OCI-LY1 (cell line): ENCODE results near the gene FAN1.

Experiments
- H2AFZ ChIP-seq: fragments of 200-600 bp; sonication (generic), shearing (Covaris generic); 2 replicates; pipeline ENCODE4 v1.6.0; 2014; ENCODE audit warnings: antibody characterized with exemption, mild to moderate bottlenecking, low read length
- H3F3A ChIP-seq: fragments of 200-600 bp; sonication (generic), shearing (Covaris generic); 2 replicates; pipeline ENCODE4 v1.6.0; 2014; ENCODE audit warnings: mild to moderate bottlenecking, antibody characterized with exemption, low read length, moderate library complexity; ENCODE audit not compliant: insufficient read depth
- H3K27ac ChIP-seq: fragments of 200-600 bp; sonication (generic); 2 replicates; pipeline ENCODE4 v1.5.1; 2014; ENCODE audit warnings: low read length, mixed run types, mild to moderate bottlenecking, low read depth; ENCODE audit not compliant: poor library complexity, severe bottlenecking
- H3K27me3 ChIP-seq: fragments of 200-600 bp; sonication (generic); 2 replicates; pipeline ENCODE4 v1.6.0; 2014; ENCODE audit warnings: antibody characterized with exemption, mild to moderate bottlenecking, low read length, moderate library complexity; ENCODE audit not compliant: insufficient read depth
- H3K36me3 ChIP-seq: fragments of 200-600 bp; sonication (generic); 2 replicates; pipeline ENCODE4 v1.6.1; 2014; ENCODE audit warnings: mild to moderate bottlenecking, antibody characterized with exemption, low read length, moderate library complexity, mixed read lengths; ENCODE audit not compliant: insufficient read depth
- H3K4me1 ChIP-seq: fragments of 200-600 bp; sonication (generic); 2 replicates; pipeline ENCODE4 v1.5.1; 2014; ENCODE audit warnings: mild to moderate bottlenecking, low read length, moderate library complexity; ENCODE audit not compliant: insufficient read depth, severe bottlenecking
- H3K4me2 ChIP-seq: fragments of 200-600 bp; sonication (generic), shearing (Covaris generic); 2 replicates; pipeline ENCODE4 v1.6.1; 2014; ENCODE audit warnings: low read length
- H3K4me3 ChIP-seq: fragments of 200-600 bp; sonication (generic); 2 replicates; pipeline ENCODE4 v1.5.1; 2014; ENCODE audit warnings: low read length, low read depth, mild to moderate bottlenecking, mixed read lengths; ENCODE audit not compliant: poor library complexity, severe bottlenecking
- H3K79me2 ChIP-seq: fragments of 200-600 bp; shearing (Covaris generic); 2 replicates; pipeline ENCODE4 v1.6.1; 2016; ENCODE audit warnings: mixed run types, low read length, mixed read lengths; ENCODE audit not compliant: insufficient read depth
- H3K9ac ChIP-seq: fragments of 200-600 bp; sonication (generic), shearing (Covaris generic); 2 replicates; pipeline ENCODE4 v1.6.1; 2014; ENCODE audit warnings: mild to moderate bottlenecking, low read length, mixed read lengths
- H3K9me2 ChIP-seq: fragments of 200-600 bp; sonication (generic), shearing (Covaris generic); 2 replicates; pipeline ENCODE4 v1.6.1; 2014; ENCODE audit warnings: low read depth, mild to moderate bottlenecking, low read length, mixed read lengths
- H3K9me3 ChIP-seq: fragments of 200-600 bp; shearing (Covaris generic); 2 replicates; pipeline ENCODE4 v1.6.1; 2014; ENCODE audit warnings: low read length, mixed read lengths
- H4K20me1 ChIP-seq: fragments of 200-600 bp; sonication (generic), shearing (Covaris generic); 2 replicates; pipeline ENCODE4 v1.6.0; 2016; ENCODE audit warnings: mild to moderate bottlenecking, low read length; ENCODE audit not compliant: insufficient read depth
- EZH2 ChIP-seq: fragments of 200-600 bp; sonication (generic), shearing (Covaris generic); IDR thresholded peaks from 2 replicates; pipeline ENCODE4 v1.8.0; 2017; ENCODE audit warnings: borderline replicate concordance, mixed run types, mild to moderate bottlenecking, antibody characterized with exemption, low read length, moderate library complexity, mixed read lengths
- TF ChIP-seq, protein P1 (sequence below): fragments of 200-600 bp; sonication (generic), shearing (Covaris generic); IDR thresholded peaks from 2 replicates; pipeline ENCODE4 v1.5.1; 2017; ENCODE audit warnings: mild to moderate bottlenecking, antibody characterized with exemption, low read length, moderate library complexity, mixed read lengths

FAN1 gene

DNA sequence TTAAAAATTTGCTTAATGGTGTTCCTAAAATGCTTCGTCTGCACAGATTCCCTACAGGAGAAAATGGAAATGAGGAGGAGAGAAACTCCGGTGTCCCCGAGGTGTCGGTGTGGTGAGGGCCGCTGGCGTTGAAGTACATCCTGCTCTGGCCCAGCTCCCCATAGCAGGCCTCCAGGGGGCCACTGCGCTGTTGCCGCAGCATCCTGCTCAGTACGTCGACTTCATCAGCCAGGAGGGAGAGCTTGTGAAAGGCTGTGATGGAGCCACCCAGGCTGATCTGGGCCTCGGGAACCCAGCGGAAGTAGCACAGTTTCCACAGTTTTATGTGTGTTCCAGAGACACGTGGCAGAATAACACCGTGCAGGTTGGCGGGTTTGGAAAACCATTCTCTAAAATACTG lies 37.8 kb downstream of the FAN1 start:
- Histone ChIP-seq H3F3A (no peaks in the 10 kb centered on the region), H3K9me3 (no peaks in the 10 kb centered on the region), H3K4me3 (no peak overlapping the region), H3K4me1 (no peaks in the 10 kb centered on the region), H4K20me1 (no peaks in the 10 kb centered on the region), H3K27ac (no peak overlapping the region), H3K27me3 (no peaks in the 10 kb centered on the region), H3K36me3 (peaks cover 96% of the 10 kb centered on the region), H2AFZ (no peak overlapping the region), H3K79me2 (no peaks in the 10 kb centered on the region), H3K9ac (no peak overlapping the region), H3K9me2 (no peaks in the 10 kb centered on the region), H3K4me2 (no peak overlapping the region)
- TF ChIP-seq EZH2: no peak

DNA sequence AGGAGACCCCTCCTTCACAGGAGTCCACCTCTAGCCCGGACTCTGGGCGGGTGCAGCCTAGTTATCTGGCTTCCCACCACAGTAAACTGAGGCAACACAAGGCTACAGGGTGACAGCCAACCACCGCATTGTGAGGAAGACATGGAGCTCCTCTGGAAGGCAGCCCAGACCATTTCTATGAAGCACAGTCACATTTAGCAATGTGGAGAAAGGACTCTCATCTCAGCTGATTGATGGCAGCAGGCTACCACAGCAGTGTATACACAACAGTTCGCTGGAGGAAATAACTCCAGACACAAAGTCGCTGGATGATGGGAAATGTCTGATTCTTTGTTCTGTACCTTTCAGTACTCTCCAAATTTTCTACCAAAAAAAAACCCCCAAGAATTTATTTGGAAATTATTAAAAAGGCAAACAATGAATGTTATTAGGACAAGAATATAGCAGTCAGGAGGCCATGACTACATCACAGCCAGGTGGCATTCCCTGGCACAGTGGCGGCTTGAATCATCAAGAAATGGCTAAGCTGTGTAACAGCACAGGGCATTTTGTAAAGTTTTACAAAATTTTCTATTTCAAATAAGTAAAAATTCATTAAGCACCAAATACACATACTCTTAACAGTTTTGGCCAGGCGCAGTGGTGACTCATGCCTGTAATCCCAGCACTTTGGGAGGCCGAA lies 40.1 kb downstream of the FAN1 start:
- Histone ChIP-seq H3K9me2 (no peaks in the 10 kb centered on the region), H4K20me1 (no peaks in the 10 kb centered on the region), H3K4me1 (no peaks in the 10 kb centered on the region), H3K27ac (no peak overlapping the region), H3K27me3 (no peaks in the 10 kb centered on the region), H3K9me3 (no peaks in the 10 kb centered on the region), H3K79me2 (no peaks in the 10 kb centered on the region), H3K4me3 (no peak overlapping the region), H3K9ac (no peak overlapping the region), H2AFZ (no peak overlapping the region), H3F3A (no peaks in the 10 kb centered on the region), H3K36me3 (peaks cover 96% of the 10 kb centered on the region), H3K4me2 (no peak overlapping the region)
- no peak for TF ChIP-seq EZH2
- TF ChIP-seq, protein P1, sequence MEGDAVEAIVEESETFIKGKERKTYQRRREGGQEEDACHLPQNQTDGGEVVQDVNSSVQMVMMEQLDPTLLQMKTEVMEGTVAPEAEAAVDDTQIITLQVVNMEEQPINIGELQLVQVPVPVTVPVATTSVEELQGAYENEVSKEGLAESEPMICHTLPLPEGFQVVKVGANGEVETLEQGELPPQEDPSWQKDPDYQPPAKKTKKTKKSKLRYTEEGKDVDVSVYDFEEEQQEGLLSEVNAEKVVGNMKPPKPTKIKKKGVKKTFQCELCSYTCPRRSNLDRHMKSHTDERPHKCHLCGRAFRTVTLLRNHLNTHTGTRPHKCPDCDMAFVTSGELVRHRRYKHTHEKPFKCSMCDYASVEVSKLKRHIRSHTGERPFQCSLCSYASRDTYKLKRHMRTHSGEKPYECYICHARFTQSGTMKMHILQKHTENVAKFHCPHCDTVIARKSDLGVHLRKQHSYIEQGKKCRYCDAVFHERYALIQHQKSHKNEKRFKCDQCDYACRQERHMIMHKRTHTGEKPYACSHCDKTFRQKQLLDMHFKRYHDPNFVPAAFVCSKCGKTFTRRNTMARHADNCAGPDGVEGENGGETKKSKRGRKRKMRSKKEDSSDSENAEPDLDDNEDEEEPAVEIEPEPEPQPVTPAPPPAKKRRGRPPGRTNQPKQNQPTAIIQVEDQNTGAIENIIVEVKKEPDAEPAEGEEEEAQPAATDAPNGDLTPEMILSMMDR: no peak

DNA sequence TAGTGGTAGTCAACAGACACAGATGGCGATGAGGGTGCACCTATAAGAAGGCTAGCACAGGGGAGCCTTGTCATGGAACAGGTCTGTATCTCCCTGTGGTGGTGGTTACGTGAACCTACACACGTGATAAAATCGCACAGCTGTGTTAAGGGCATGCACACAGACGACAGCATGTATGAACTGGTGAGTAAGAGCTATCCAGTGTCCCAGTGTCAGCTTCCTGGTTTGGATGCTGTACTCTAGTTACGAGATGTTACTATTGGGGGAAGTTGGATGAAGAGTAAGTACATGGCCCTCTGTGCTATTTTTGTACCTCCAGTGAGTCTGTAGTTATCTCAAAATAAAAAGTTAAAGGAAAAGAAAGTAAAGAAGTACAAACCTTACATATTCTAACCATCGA lies 49.5 kb downstream of the FAN1 start:
- H3K4me2 ChIP-seq: no peak overlapping the region
- H3K4me1 ChIP-seq: no peaks in the 10 kb centered on the region
- H4K20me1 ChIP-seq: no peaks in the 10 kb centered on the region
- TF ChIP-seq, protein P1: no peak
- TF ChIP-seq EZH2: no peak
- no peak overlapping the region for H3K9ac ChIP-seq
- no peak overlapping the region for H2AFZ ChIP-seq
- no peaks in the 10 kb centered on the region for H3F3A ChIP-seq
- peaks cover 4% of the 10 kb centered on the region for H3K9me3 ChIP-seq
- no peaks in the 10 kb centered on the region for H3K27me3 ChIP-seq
- H3K27ac ChIP-seq: no peak overlapping the region
- H3K9me2 ChIP-seq: no peaks in the 10 kb centered on the region
- H3K79me2 ChIP-seq: no peaks in the 10 kb centered on the region
- no peak overlapping the region for H3K4me3 ChIP-seq
- H3K36me3 ChIP-seq: peaks cover 94% of the 10 kb centered on the region

DNA sequence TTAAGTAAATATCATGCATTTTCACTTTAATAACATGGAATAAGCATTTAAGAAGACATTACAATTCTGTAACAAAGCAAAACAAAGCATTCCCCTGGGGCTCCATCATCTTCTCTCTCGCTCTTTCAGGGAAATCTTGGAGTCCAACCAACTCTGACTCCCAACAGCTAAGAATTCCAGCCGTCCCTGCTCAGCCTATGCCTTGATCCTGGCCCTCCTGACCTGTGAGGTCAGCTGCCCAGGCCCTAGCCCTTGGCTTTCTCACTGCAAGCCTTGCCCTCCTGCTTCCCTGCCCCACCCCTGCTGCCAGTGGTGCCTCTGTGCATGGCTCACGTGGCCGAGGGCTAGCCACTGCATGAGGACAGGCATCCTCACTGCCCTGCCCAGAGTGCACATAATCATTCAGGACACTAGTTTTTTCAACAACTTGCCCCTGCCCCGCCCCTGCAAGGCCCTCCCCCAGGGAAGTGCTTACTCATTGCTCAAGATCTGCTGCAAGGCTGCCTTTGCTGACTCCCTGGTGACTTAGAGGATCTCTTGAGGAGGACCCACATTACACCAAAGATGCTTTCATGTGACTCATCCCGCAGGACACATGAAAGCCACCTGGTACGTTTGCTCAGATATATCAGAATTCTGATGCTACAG lies 50.1 kb downstream of the FAN1 start:
- H2AFZ ChIP-seq: no peak overlapping the region
- TF ChIP-seq, protein P1: no peak
- no peak for TF ChIP-seq EZH2
- no peak overlapping the region for H3K9ac ChIP-seq
- peaks cover 94% of the 10 kb centered on the region for H3K36me3 ChIP-seq
- no peaks in the 10 kb centered on the region for H3K4me1 ChIP-seq
- H3K27ac ChIP-seq: no peak overlapping the region
- no peaks in the 10 kb centered on the region for H3K27me3 ChIP-seq
- no peaks in the 10 kb centered on the region for H3F3A ChIP-seq
- no peak overlapping the region for H3K4me2 ChIP-seq
- H3K79me2 ChIP-seq: no peaks in the 10 kb centered on the region
- H4K20me1 ChIP-seq: no peaks in the 10 kb centered on the region
- no peak overlapping the region for H3K4me3 ChIP-seq
- H3K9me3 ChIP-seq: peaks cover 4% of the 10 kb centered on the region
- no peaks in the 10 kb centered on the region for H3K9me2 ChIP-seq
